ENCODE results near the gene JPT1. TPM values are rescaled to one million over a fixed set of nuclear protein-coding genes. Genes with fewer than 3 reads are reported as not detected.

JPT1 gene
- total RNA-seq, 1 donor from 2014 or later, result 61.1 TPM

DNA sequence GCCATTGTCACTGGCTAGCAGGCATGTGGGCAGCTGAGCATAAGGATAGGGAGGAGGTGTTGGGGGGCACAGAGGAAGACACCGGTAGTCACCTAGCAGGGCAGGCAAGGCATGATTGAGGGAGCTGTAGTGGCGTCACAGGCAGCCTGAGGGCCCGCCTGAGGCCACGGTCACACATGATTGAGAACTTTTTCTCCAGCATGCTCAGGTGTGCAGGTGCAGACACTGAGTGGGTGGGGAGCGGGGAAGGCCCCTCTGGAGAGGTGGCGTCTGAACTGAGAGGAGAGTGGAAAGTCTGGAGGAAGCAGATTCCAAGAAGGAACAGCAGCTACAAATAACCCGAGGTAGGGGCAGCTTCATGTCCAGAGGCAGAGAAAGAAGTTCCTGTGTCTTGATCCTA lies 55.5 kb downstream of the JPT1 start:
- intact Hi-C loops (cut with DNase I), result no loop called here
- Histone ChIP-seq H3K4me1 (peaks cover 25% of the 10 kb centered on the region), H3K9me3 (no peaks in the 10 kb centered on the region), H3K4me3 (no peak overlapping the region), H3K27ac (no peak overlapping the region), H3K36me3 (peaks cover 40% of the 10 kb centered on the region), H3K27me3 (ENCODE audit: low read depth) (no peaks in the 10 kb centered on the region)
- ATAC-seq, result no peak
- TF ChIP-seq, protein P1, sequence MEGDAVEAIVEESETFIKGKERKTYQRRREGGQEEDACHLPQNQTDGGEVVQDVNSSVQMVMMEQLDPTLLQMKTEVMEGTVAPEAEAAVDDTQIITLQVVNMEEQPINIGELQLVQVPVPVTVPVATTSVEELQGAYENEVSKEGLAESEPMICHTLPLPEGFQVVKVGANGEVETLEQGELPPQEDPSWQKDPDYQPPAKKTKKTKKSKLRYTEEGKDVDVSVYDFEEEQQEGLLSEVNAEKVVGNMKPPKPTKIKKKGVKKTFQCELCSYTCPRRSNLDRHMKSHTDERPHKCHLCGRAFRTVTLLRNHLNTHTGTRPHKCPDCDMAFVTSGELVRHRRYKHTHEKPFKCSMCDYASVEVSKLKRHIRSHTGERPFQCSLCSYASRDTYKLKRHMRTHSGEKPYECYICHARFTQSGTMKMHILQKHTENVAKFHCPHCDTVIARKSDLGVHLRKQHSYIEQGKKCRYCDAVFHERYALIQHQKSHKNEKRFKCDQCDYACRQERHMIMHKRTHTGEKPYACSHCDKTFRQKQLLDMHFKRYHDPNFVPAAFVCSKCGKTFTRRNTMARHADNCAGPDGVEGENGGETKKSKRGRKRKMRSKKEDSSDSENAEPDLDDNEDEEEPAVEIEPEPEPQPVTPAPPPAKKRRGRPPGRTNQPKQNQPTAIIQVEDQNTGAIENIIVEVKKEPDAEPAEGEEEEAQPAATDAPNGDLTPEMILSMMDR (IDR thresholded peaks at IDR 0.05), result no peak
- DNase-seq, result no peak

DNA sequence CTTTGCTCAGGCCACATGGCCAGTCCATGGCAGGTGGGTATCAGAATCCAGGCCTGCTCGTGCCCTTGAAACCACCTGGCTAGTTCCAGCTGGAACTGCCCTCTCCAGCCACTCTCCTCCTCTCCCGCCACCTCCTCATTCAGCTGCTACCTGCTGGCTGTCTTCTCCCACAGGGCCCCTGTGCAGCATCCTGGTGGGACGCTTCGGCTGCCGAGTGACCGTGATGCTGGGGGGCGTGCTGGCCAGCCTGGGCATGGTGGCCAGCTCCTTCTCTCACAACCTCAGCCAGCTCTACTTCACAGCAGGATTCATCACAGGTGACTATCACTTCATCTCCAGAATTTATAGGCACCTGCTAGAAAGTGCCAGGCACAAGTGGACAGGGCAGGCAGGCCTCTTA lies 56.4 kb downstream of the JPT1 start:
- peaks cover 32% of the 10 kb centered on the region for H3K4me1 ChIP-seq
- TF ChIP-seq, protein P1 (IDR thresholded peaks at IDR 0.05), result no peak
- no peak for ATAC-seq
- H3K9me3 ChIP-seq, result no peaks in the 10 kb centered on the region
- DNase-seq, result no peak
- no peak overlapping the region for H3K27ac ChIP-seq
- no peak overlapping the region for H3K4me3 ChIP-seq
- peaks cover 38% of the 10 kb centered on the region for H3K36me3 ChIP-seq
- no peaks in the 10 kb centered on the region for H3K27me3 ChIP-seq (ENCODE audit: low read depth)
- intact Hi-C loops (cut with DNase I), result no loop called here

DNA sequence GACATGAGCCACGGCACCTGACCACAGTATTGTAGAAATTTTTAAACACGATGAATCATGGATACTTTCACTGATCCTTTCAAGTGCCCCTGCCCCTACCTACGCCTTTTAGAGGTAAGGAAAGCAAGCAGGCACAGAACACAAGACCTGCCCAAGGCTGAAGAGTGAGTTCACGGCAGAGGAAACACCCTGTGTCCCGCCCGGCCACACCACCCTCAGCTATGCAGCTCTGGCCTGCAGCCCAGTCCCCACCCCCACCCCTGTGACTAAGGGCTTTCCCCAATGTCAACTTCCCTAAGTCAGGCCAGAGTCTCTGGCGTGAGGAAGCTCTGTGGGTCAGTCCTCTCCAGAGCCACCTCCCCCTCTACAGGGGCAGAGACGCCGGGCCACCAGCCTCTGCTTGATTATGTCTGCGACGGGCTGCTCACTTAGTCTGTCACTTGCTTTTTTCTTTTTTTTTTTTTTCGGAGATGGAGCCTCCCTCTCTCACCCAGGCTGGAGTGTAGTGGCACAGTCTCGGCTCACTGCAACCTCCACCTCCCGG lies 58.2 kb downstream of the JPT1 start:
- peak; percentile 92 for DNase-seq
- intact Hi-C loops (cut with DNase I), result no loop called here
- Histone ChIP-seq H3K4me1 (peaks cover 48% of the 10 kb centered on the region), H3K9me3 (no peaks in the 10 kb centered on the region), H3K27ac (peak overlapping the region; percentile 77), H3K4me3 (no peak overlapping the region), H3K27me3 (ENCODE audit: low read depth) (no peaks in the 10 kb centered on the region), H3K36me3 (peaks cover 38% of the 10 kb centered on the region)
- peak; percentile 94 for ATAC-seq
- TF ChIP-seq, protein P1 (IDR thresholded peaks at IDR 0.05), result no peak

DNA sequence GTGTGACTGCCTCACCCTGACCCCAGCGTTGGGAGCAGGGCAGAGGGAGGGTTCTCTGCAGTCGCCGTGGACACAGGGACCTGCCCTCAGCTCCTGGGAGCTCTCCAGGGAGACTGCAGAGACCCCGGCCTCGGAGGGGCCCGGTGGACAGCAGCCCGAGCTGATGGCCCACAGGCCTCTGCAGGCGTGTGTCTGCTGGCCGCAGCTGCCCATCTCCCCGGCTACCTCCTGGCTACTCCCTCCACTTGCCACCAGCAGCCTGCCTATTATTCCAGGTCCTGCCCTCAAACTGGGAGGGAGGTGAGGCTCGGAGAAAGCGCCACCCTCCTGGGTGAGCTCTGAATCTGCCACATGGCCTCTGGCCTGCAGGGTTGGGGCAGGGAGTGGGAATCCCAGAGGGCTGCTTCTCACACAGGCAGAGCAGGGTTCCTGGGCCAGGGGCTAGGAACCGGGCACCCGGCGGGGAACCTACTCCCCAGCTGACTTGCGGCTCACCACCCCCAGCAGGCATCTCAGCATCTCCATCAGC lies 59.4 kb downstream of the JPT1 start:
- DNase-seq (no peak), ATAC-seq (no peak)
- no peak overlapping the region for H3K4me3 ChIP-seq
- H3K27me3 ChIP-seq (ENCODE audit: low read depth), result no peaks in the 10 kb centered on the region
- peaks cover 29% of the 10 kb centered on the region for H3K36me3 ChIP-seq
- intact Hi-C loops (cut with DNase I), result no loop called here
- TF ChIP-seq, protein P1 (IDR thresholded peaks at IDR 0.05), result no peak
- H3K4me1 ChIP-seq, result peaks cover 60% of the 10 kb centered on the region
- peak overlapping the region; percentile 77 for H3K27ac ChIP-seq
- no peaks in the 10 kb centered on the region for H3K9me3 ChIP-seq

DNA sequence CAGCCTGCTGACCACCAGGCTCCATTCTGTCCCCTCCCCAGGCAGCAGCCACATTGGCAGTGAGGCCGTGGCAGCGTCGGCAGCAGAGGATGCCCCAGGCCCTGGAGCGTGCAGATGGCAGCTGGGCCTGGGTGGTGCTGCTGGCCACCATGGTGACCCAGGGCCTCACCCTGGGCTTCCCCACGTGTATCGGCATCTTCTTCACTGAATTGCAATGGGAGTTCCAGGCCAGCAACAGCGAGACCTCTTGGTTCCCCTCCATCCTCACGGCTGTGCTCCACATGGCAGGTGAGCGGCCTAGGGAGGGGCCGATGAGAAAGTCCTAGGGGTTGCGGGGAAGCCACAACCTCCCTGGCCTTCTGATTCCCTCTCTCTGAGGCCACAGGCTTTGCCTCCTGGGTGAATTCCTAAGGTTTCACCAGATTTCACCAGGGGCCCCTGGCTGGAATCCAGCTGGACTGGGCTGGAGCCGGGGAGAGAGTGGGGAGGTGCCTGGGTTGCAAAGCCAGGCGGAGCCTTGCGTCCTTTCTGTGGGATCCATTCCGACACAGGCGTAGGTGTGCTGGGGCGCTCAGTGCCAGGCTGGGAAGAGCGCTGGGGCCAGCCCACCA lies 60.7 kb downstream of the JPT1 start:
- H3K27me3 ChIP-seq (ENCODE audit: low read depth), result no peaks in the 10 kb centered on the region
- no peak for ATAC-seq
- peaks cover 73% of the 10 kb centered on the region for H3K4me1 ChIP-seq
- peak overlapping the region; percentile 76 for H3K27ac ChIP-seq
- H3K36me3 ChIP-seq, result peaks cover 16% of the 10 kb centered on the region
- H3K9me3 ChIP-seq, result no peaks in the 10 kb centered on the region
- H3K4me3 ChIP-seq, result no peak overlapping the region
- TF ChIP-seq, protein P1 (IDR thresholded peaks at IDR 0.05), result no peak
- intact Hi-C loops (cut with DNase I), result no loop called here
- peak; percentile 59 for DNase-seq
